ENCODE data around the gene TMEM245. TPM values are rescaled to one million over a fixed set of nuclear protein-coding genes. Genes with fewer than 3 reads are reported as not detected.

Gene TMEM245
- total and polyA plus RNA-seq, 9 donors = 28.1 to 102 (median 77.4) TPM

GRCh38 chr9:109098171-109098959, 21.4 kb downstream of the TMEM245 start:
- Histone ChIP-seq H3K36me3 (no peaks in the 10 kb centered on the region), H3K27me3 (no peaks in the 10 kb centered on the region), H3K4me1 (ENCODE audit: insufficient read depth) (peaks cover 31% of the 10 kb centered on the region), H3K9me3 (no peaks in the 10 kb centered on the region), H3K27ac (peak overlapping the region; percentile 14 to 76), H3K4me3 (no peak overlapping the region)
- peak in 3 of 5 donors; percentile 40 to 56 (median 45) for DNase-seq
- TF ChIP-seq EP300 (IDR thresholded peaks at IDR 0.05) = no peak
- peak in 1 of 3 donors; percentile 41 for TF ChIP-seq CTCF (IDR thresholded peaks at IDR 0.05)
- 4 to 7% (median 6%) methylated on average over 4 of the region's 4 CpGs for WGBS, 3 donors
- intact Hi-C loops (cut with DNase I) = loop anchor here in 1 of 4 donors (10.0 kb wide), 1 partner anchor 64 kb away; no protein-coding TSS in a partner anchor

GRCh38 chr9:109097146-109097545, 22.6 kb downstream of the TMEM245 start:
- Histone ChIP-seq H3K9me3 (no peaks in the 10 kb centered on the region), H3K27ac (peak overlapping the region in 1 of 2 donors; percentile 76), H3K27me3 (no peaks in the 10 kb centered on the region), H3K4me1 (ENCODE audit: insufficient read depth) (peaks cover 31% of the 10 kb centered on the region), H3K36me3 (no peaks in the 10 kb centered on the region), H3K4me3 (no peak overlapping the region)
- no peak for DNase-seq
- intact Hi-C loops (cut with DNase I) = loop anchor here in 1 of 4 donors (10.0 kb wide), 1 partner anchor 62 kb away; no protein-coding TSS in a partner anchor
- TF ChIP-seq EP300 (IDR thresholded peaks at IDR 0.05) (no peak), POLR2A (IDR thresholded peaks at IDR 0.05) (no peak), CTCF (IDR thresholded peaks at IDR 0.05) (no peak)
- WGBS, 3 donors = 92 to 96% (median 92%) methylated on average over 4 of the region's 4 CpGs

- no peak for TF ChIP-seq EP300 (IDR thresholded peaks at IDR 0.05)
- intact Hi-C loops (cut with DNase I) = loop anchor here in 1 of 4 donors (10.0 kb wide), 1 partner anchor 61 kb away; no protein-coding TSS in a partner anchor
- Histone ChIP-seq H3K36me3 (no peaks in the 10 kb centered on the region), H3K27ac (peak overlapping the region in 1 of 2 donors; percentile 5), H3K4me1 (ENCODE audit: insufficient read depth) (peaks cover 23% of the 10 kb centered on the region), H3K9me3 (no peaks in the 10 kb centered on the region), H3K4me3 (no peak overlapping the region), H3K27me3 (no peaks in the 10 kb centered on the region)
- DNase-seq = no peak
- 86 to 88% (median 86%) methylated on average over 3 of the region's 3 CpGs for WGBS, 3 donors
Measured at GRCh38 chr9:109095321-109095720, 24.4 kb downstream of the TMEM245 start.

GRCh38 chr9:109094268-109094667, 25.5 kb downstream of the TMEM245 start:
- intact Hi-C loops (cut with DNase I) = loop anchor here in 1 of 4 donors (10.0 kb wide), 1 partner anchor 59 kb away; no protein-coding TSS in a partner anchor
- Histone ChIP-seq H3K27ac (no peak overlapping the region), H3K27me3 (no peaks in the 10 kb centered on the region), H3K9me3 (no peaks in the 10 kb centered on the region), H3K4me1 (ENCODE audit: insufficient read depth) (peaks cover 16% of the 10 kb centered on the region), H3K36me3 (no peaks in the 10 kb centered on the region), H3K4me3 (no peak overlapping the region)
- DNase-seq = no peak
- 90 to 92% (median 92%) methylated on average over 6 of the region's 6 CpGs for WGBS, 3 donors
- TF ChIP-seq CTCF (IDR thresholded peaks at IDR 0.05) = no peak
- TF ChIP-seq EP300 (IDR thresholded peaks at IDR 0.05) = no peak
- TF ChIP-seq POLR2A (IDR thresholded peaks at IDR 0.05) = no peak

GRCh38 chr9:109092587-109092986, 27.2 kb downstream of the TMEM245 start:
- DNase-seq = no peak
- WGBS, 3 donors = 5 to 45% (median 9%) methylated on average over 1 of the region's 1 CpG
- Histone ChIP-seq H3K4me3 (no peak overlapping the region), H3K4me1 (ENCODE audit: insufficient read depth) (peaks cover 9% of the 10 kb centered on the region), H3K36me3 (no peaks in the 10 kb centered on the region), H3K9me3 (no peaks in the 10 kb centered on the region), H3K27me3 (no peaks in the 10 kb centered on the region), H3K27ac (no peak overlapping the region)
- intact Hi-C loops (cut with DNase I) = loop anchor here in 1 of 4 donors (10.0 kb wide), 1 partner anchor 58 kb away; no protein-coding TSS in a partner anchor
- TF ChIP-seq CTCF (IDR thresholded peaks at IDR 0.05) = no peak
- no peak for TF ChIP-seq POLR2A (IDR thresholded peaks at IDR 0.05)
- no peak for TF ChIP-seq EP300 (IDR thresholded peaks at IDR 0.05)
